Measurements from ENCODE around the gene ZMIZ1.

ZMIZ1 gene

DNA sequence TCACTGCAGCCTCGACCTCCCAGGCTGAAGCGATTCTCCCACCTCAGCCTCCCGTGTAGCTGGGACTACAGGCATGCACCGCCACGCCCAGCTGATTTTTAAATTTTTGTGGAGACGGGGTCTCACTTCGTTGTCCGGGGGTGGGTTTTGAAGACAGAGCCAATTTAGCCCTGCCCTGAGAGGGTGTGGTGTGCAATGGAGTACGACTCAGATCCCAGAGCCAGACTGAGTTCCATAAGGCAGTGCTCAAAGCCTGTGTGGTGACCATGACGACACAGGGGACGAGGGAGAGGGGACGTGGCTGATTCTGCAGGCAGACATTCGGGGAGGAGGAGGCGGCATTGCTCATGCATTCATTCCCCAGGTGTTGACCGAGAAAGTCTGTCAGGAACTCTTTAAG lies 72.1 kb downstream of the ZMIZ1 start:
- DNase-seq, result no peak

DNA sequence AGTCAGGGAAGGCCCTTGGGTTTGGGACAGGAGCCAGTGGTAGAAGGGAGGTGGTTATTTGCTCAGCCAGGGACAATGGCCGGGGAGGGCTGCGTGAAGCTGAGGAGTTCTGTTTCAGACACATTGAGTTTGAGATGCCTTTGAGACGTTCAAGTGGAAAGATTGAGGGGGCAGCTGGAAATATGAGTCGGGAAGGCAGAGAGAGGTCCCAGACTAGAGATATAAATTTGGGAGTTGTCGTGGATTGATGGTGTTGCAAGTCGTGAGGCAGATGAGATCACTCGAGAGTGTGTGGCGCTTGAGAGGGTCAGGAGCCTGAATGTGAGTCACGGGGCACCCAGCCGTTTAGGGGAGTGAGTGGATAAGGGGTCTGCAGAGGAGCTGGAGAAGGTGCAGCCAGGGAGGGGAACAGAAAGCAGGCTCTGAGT lies 73.3 kb downstream of the ZMIZ1 start:
- DNase-seq, result no peak

DNA sequence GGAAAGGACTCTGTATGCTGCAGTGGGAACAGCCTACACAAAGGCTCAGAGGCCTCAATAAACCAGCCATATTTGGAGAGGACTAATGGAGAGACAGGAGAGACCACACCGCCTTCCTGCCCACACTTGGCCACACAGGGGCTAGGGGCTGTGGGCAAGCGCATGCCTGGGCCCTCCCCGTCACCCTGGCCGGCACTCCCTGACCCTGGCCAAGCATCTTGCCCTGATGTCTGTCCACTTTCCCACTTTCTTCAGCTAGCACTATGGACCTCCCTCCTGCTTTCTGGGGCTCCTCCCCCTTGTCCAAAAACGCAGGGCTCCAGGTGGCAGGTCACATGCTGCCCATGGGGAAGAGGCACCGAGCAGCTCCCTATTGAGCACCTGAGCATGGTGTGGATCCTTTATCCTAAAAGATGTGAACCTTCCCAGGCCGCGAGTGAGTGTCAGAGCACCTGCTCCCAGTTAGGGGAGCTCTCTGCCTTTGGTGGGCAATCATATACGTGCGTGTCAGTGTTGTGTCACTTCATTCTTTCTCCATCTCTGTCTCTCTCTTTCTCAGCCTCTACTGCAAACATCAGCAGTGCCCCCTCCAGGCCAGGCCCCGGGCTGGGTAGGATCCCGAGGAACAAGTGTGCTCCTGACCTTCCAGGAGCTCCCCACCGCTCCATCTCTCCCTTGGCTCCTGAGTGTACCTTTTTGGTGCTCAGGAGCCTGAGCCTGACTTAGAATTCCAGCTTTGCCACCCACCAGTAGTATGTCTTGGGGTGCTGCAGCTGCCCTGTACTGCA lies 74.0 kb downstream of the ZMIZ1 start:
- DNase-seq, result no peak

DNA sequence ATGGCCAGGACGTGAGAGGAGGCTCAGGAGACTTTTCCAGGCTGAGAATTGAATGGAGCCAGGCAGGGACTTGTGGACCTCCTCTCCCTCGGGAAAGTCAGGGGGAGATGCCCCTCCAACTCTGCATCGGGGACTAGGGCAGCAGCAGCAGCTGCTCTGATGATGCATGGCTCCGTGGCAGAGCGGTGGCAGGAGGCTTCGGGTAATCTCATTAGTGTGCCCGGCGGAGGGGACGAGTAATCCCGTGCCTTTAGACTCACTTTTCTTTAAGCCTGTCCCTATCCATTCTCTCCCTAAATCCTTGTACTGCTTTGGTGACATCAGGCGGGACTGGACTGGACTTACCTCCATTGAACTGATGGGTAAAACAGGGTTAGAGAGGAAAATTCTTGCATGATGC lies 75.1 kb downstream of the ZMIZ1 start:
- no peak for DNase-seq

DNA sequence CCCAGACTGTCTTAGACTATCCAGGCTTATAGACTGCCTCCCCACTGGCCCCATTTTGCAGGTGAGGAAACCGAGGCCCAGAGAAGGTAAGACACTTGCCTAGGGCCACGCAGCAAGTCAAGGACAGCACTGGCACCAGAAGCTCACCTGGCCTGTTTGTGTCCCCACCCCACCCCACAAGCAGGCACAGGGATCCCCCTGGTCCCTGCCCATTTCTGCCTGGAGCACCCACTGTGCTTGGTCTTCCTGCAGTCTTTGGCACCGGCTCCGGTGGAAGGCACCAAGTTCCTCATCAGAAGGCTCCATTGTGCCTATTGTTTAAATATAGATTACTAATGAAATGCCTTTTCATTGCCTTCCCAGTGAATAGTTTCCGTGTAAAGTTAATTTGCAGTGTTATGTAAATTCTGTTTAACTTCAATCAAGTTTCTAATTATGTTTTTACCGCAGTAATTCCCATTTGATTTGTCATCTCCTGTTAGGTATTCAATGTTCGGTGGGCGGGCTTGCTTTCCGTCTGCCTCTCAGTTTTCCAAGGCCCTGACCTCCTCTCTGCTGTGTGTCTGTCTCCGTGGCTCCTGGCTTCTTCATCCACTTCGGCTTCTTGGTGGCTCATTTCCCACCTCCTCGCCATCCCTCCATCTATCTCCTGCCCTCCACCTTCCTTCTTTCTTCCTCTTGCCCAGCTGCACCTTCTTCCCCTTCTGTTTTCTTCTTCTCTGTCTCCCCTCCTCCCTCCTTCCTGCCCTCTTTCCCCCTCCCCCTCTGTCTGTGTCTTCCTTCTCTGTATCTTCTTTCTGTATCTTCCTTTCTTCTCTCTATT lies 75.8 kb downstream of the ZMIZ1 start:
- DNase-seq, result no peak

DNA sequence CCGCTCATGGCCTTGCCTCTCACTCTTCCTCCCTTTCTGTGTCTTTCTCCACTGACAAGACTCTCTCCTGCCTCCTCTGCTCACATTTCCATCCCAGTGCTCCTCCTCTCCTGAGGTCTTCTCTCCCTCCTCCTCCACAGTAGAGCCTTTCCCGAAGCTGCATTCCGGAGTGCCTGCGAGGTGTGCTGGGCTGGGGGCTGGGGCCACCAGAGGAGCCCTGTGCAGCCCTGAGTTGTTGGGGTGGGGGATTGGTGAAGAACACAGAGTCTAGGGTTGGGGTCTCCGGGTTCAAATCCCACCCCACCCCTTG lies 76.4 kb downstream of the ZMIZ1 start:
- DNase-seq, result no peak

DNA sequence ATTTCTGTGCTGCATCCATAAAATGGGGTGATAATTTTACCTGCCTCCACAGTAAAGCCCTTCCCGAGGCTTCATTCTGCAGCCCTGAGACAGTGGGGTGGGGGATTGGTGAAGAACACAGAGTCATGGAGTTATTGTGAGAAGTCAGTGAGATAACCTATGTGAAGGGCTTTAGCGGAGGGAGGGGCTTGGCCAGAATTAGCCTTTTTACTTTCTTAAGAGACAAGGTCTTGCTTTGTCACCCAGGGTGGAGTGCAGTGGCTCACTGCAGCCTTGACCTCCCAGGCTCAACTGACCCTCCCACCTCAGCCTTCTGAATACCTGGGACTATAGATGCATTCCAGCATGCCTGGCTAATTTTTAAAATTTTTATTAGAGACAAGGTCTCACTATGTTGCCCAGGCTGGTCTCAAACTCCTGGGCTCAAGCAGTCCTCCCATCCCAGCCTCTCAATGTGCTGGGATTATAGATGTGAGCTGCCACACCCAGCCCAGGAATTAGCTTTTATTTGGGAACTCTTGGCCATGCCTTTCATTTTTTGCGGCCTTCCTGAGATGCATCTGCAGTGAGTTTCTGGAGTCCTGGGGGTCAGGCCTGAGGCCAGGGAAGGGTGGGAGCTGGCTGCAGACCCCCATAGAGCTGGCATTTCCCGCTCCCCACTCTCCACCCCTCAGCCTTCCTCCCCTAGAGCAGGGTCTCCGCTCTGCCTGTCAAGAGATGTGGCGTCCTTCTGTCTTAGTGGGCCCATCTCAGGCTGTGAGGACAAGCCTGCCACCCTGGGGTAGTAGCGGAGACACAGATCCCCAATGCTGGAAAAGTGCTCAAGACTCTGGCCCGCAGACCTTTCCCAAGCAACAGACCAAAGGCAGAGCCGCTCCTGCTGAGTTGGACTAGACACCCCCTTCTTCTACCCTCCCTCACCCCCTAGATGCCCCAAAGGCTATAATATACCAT lies 77.0 kb downstream of the ZMIZ1 start:
- DNase-seq, result no peak

DNA sequence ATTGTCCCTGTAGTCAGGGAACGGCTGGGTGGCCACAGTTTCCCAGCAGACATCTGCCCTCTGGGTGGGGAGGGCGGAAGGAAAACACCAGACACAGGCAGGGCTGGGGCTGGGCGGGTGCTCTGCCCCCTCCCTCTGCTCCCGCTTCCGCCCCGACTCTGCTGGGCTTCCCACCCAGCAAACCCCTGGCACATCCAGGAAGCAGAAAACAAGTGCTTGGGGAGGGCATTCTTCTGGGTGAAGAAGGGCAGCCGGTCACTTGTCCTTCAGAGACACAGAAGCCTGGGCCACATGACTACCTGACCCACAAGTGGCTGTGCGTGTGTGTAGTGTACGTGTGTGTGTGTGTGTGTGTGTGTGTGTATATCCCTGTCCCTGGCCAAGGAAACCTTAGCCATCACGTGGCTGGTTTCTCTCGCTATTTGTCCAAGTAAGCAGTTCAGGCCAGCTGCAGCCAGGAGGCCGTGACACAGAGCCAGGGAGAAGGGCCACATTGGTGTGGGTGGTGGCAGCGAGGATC lies 77.9 kb downstream of the ZMIZ1 start:
- DNase-seq, result no peak

DNA sequence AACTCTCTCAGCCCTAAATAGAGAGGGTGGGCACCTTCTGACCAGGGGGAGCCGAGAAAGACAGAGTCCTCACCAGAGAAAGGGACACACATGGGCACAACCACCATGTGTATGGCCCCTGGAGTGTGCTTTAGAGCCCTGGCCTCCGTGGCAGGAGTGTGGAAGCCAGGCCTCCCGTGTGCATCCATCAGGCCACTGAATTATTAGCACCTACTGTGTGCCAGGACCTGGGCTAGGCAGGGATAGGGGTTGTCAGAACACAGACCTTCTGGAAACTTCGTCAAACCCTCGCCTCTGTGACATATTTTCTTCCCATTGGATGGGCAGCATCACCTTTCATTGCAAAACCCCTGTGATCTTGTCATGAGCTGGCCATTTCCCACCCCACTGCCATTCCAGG lies 78.5 kb downstream of the ZMIZ1 start:
- DNase-seq, result no peak

DNA sequence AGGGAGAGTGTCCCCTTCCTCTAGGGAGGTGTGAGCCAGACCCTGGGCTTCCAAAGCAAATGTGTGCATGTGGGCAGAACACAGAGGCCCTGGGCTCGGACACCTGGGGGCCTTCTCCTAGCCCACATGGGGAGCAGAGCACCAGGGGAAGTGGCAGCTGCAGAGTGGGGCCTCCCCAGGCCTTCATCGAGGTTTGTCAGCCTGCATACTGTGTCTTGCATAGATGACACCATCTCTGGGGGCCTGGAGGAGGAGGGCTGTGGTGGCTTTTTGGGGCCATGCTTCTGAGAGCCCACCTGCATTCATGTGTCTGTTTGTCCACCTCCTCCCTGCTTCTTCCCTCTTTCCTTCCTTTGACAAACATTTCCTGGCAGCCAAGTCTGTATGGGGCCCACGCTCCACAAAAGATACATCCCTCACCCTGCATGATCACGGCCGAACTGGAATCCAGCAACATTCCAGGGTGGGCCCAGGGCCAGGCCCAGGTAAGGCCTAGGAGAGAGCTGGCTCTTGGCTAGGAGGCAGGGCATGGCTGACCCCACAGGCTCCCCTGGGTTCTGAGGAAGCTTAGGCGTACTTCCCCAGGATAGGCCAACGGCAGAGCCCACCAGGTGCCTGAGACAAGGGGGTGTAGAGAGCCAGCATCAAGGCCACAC lies 79.2 kb downstream of the ZMIZ1 start:
- no peak for DNase-seq

DNA sequence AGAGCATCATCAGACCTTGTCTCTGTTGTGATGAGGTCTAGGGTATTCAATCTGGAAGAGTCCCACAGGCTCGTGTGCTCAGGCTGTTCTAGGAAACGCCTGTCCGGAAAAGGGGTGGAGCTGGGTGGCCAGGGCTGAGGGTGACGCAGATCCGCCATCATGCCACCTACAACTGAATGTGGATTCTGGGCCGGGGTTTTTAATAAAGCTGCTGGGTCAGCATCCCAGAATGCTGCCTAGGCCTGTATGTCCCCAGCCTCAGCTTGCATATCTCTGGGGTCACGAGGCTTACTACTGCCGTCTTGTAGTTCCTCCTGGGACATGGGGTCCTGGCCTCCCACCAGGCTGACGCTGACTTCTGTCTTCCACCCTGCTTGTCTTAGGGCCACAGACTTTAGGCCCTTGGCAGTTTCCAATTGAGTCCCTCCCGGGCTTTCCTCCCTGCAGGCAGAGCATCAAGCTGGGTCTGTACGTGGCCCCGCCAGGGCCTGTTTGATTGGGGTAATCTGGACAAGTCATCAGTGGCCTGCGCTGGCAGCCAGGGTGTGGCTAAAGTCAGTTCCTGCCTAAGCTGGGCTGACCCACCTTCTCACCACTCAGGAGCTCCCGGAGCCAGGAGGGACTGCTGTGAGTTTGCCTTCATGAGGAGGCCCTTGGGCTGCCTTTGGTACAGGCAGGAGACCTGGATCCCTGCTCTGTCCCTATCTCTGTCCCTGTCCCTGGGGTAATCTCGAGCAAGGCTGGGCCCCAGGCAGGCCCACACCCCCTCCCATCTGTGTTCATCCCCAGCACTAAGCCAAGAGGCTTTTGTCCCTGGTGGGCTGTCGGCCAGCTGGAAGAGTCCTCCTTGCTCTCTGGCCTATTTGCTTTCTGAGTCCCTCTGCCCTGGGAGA lies 79.9 kb downstream of the ZMIZ1 start:
- DNase-seq, result no peak

DNA sequence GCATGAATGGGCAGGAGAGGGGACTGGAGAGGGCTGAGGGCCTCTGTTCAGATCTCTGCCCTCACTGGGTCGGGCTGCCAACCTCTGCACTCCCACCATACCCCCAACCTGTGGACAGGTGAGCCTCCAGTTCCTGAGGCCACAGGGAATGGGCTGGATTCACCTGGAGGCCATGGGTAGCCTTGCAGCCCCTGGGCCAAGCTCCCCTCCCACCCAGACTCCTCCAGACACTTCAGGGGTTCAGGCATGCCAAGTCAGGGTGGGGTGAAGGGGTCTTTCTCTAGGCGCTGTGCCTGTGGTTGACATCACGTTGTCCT lies 80.5 kb downstream of the ZMIZ1 start:
- no peak for DNase-seq

DNA sequence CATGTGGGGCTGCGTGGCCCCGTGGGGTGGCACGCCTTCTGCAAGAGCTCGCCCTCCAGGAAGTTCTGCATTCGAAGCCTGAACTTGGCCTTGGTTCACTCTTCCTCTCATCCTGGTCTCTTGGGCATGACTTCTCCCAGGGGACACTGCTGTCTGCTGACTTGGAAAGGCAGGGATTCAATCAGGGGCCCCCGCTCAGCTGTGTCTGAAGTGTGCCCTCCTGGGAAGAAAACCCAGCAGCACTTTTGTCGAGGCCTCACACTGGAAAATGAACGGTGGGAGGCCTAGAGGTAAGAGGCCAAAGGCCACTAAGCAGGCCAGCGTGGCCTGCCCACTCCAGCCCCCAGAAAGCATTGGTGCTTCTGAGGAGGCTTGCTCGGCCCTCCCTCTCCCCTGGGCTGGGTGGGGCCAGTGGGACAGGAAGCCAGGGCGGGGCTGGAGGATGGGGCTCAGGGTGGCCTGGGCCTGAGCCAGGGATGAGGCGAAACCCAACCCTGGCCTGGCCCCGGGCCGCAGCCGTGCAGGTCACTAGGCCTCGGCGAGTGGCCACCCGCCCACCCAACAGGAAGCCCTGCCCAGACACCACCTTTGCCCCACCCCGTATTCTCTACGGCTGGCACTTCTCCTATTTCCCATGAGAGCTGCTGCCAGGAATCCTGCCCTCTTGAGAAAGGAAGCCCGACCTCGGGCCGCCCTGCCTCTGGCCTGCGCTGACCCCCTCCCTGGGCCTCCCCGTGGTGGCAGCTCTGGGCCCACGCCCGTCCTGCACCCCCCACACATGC lies 81.1 kb downstream of the ZMIZ1 start:
- peak; percentile 41 for DNase-seq

DNA sequence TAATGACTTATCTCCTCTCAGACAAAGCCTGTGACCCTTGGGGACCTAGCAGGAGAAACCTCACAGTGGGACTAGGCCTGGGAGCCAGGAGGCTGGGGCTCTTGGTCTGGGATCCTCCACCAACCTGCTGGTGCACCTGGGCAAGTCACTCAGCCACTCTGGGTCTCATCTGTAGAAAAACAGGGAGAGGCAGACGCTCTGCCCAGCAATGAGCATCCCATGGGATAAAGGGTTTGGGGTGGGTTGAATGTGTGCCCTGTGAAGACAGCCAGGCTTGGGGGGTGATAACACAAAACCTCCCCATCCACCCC lies 81.6 kb downstream of the ZMIZ1 start:
- DNase-seq, result no peak

DNA sequence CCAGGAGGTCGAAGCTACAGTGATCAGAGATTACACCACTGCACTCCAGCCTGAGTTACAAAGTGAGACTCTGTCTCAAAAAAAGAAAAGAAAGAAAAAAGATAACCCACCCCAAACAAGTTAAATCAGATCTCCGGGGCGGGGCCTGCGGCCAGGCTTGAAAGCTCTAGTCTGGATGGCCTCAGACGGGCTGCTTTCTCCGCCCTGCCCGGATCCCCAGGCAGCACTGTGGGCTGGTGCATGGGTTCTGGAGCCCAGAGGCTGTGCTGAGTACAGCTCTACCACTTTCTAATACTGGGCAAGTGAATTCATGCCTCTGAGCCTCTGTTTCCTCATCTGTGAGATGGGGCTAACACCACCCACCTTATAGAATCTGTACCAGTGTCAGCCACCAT lies 83.7 kb downstream of the ZMIZ1 start:
- DNase-seq, result no peak

DNA sequence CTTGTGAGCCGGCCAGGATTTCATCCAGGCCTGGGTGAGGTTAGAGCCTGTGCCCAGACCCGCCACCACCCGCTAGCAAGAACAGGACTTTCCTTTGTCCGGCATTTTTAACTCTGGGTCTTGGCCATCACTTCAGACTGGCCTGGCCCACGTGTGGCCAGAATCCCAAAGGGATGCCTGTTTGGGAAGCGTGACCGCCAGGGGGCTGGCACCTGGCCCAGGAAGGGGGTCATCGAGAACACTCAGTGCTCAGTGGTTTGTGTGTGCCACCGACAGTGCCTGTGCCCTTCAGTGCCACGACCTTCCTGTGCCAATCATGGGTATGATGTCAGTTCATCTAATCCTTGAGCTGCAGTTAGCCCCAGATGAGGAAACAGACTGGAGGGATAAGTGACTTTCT lies 85.0 kb downstream of the ZMIZ1 start:
- no peak for DNase-seq

DNA sequence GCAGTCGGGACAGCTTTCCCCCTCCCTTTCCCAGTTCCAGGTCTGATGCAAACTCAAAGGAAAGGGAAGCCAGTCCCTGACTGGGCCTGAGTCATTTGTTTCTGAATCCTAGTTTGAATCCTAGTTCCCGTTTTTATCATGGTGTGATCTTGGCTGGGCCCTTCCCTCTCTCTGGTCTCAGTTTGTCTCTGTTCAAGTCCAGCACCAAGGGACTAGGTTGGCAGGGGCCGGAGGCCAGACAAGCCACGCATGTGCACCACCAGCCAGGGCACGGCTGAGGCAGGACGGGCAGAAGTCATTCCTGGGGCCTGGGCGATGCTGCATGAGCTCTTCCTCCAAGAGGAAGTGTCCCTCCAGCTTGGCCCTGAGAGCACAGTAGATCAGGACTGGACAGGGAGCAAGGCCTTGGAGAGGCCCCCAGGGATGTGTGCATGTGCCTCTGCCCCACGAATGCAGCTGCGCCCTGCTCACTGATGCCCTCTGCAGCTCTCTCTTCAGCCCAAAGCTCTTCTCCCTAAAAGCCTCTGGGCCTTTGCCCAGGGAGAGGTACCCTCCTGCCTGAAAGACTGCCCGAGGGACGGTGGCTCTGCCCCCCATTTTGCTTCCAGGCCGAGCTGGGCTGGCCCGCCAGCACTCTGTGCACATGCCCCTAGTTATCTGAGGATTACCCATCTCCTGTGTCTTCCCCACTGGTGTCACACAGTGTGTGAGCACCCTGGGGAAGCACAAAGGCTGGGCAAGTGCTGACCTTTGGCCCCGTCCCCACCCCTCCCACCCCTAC lies 86.7 kb downstream of the ZMIZ1 start:
- DNase-seq, result no peak

DNA sequence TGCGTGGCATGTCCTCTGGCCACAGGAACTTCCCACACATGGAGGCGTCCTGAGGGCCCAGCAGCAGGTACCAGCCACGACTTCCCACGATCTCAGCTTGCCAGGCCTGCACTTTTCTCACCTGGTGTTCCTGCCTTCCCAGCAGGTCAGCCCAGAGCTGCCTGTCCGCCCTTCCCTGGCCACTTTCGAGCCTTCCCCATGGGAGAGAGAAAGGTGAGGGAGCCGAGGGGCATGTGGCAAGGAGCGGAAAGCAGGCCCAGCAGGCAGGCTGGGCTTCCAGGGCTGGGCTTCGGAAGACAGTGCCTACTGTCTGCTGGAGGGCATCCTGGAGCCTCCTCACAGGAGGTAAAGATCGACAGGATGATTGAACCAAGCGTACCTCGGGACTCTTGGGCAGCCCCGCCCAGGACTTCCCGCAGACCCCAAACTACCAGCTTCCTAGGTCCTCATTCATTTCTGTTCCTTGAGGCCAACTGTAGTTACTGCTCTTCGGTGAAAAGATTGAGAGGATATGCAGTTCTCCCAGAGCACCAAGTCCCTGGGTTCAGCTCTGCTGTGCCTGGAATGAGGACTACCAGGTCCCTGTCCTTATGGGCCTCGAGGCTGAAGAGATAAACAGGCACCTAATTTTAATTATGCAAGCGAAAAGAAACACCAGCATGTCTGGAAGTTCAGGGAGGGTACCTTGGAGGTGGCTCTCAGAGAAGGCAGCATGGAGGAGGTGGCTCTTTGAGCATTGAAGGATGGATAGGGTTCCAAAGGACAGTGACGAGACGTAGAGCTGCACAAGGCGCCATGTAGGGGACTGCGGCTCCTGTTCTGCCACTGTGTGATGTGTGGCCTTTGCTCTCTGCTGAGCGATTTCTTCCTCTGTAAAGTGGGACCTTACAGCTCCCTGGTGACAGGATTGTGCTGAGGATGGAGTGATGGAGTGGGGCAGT lies 87.8 kb downstream of the ZMIZ1 start:
- no peak for DNase-seq

DNA sequence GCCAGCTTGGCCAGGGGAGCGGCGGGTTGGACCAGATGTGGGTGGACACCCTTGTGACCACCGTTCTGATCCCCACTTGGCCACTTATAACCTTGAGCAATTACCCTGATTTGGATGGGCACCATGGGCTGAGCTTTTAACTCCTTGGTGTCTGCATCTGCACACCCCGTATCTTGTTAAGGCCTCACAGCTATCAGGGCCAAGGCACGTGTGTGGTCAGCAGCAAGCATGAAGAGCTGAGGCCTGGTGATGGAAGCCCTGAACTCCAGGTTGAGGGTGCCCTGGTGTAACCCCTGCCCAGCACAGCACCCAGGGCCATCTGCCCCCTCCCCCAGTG lies 89.2 kb downstream of the ZMIZ1 start:
- no peak for DNase-seq
